ENCODE results near the gene NRP2. TPM values are rescaled to one million over a fixed set of nuclear protein-coding genes. Genes with fewer than 3 reads are reported as not detected.

NRP2 gene
- total RNA-seq, 4 donors from 2014 or later: 35.9 to 156 (median 114) TPM

DNA sequence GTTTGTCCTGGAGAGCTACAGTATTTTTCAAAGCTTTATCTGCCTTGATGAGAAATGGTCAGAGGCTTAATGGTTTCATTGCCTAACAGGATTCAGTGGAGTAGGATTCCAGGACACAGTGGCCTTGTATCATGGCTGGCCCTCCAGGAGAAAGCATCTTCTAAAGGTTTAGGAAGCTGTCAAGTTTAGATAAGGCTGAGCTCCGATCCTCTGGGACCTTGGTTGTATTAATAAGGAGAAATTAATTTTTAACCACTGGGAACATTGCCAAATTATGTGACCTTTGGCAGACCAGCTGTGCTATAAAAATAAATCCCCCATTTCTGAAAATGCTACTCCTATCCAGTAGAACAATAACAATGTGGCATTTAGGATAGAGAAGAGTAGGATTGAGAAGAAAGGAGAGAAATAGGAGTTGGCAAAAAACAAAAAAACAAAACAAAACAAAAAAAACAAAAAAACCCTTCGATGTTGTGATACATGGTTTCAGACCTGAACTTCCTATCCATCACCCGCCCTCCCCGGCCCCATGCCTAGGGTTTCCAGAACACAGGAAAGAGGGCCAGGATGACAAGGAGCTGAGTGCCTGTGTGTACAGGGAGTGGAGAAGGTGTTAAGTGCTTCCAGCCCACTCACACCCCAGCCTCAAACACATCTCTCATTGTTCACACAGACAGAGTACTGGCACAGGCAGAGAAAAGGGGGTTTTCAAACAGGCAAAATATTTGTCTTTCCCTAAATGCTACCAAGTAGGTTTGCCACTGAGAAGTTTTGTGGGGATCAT, 6.3 kb downstream of the NRP2 start:
- H3K4me1 ChIP-seq: peaks cover 4 to 5% of the 10 kb centered on the region in 2 donors
- no peak for TF ChIP-seq POLR2A (IDR thresholded peaks at IDR 0.05)
- TF ChIP-seq, protein P1, sequence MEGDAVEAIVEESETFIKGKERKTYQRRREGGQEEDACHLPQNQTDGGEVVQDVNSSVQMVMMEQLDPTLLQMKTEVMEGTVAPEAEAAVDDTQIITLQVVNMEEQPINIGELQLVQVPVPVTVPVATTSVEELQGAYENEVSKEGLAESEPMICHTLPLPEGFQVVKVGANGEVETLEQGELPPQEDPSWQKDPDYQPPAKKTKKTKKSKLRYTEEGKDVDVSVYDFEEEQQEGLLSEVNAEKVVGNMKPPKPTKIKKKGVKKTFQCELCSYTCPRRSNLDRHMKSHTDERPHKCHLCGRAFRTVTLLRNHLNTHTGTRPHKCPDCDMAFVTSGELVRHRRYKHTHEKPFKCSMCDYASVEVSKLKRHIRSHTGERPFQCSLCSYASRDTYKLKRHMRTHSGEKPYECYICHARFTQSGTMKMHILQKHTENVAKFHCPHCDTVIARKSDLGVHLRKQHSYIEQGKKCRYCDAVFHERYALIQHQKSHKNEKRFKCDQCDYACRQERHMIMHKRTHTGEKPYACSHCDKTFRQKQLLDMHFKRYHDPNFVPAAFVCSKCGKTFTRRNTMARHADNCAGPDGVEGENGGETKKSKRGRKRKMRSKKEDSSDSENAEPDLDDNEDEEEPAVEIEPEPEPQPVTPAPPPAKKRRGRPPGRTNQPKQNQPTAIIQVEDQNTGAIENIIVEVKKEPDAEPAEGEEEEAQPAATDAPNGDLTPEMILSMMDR (IDR thresholded peaks at IDR 0.05): no peak
- no peaks in the 10 kb centered on the region for H3K9me3 ChIP-seq
- DNase-seq: peak in 1 of 2 donors; percentile 58
- H3K4me3 ChIP-seq: no peak overlapping the region
- no peaks in the 10 kb centered on the region for H3K36me3 ChIP-seq
- peak overlapping the region; percentile 98 for H3K27ac ChIP-seq
- no peaks in the 10 kb centered on the region for H3K27me3 ChIP-seq
- intact Hi-C loops (cut with DNase I; ENCODE audit: low total_unique reads): loop anchor here (10.0 kb wide), 1 partner anchor 66 kb away; no protein-coding TSS in a partner anchor

DNA sequence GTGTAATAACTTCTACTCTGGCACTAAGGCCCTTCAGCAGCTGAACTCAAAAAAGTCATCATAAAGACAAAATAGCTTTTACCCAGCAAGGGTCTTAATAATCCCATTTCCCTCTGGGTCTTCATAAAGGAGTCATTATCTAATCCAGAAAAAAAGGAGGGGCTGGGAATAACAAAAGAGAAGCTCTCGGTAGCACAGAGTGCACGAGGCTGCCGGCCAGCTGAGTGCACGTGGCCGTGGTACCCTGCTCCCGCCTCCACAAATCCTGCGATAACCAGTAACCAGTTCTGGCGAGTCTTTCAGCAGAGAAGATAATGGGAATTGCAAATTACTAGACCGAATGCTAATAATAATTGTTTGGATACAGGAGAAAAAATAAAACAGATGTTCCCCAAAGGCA, 7.5 kb downstream of the NRP2 start:
- no peaks in the 10 kb centered on the region for H3K36me3 ChIP-seq
- peak overlapping the region; percentile 98 for H3K27ac ChIP-seq
- no peak overlapping the region for H3K4me3 ChIP-seq
- intact Hi-C loops (cut with DNase I; ENCODE audit: low total_unique reads): loop anchor here (10.0 kb wide), 1 partner anchor 65 kb away; no protein-coding TSS in a partner anchor
- H3K4me1 ChIP-seq: peaks cover 5 to 14% of the 10 kb centered on the region in 2 donors
- DNase-seq: no peak
- TF ChIP-seq, protein P1 (IDR thresholded peaks at IDR 0.05): no peak
- no peak for TF ChIP-seq POLR2A (IDR thresholded peaks at IDR 0.05)
- H3K9me3 ChIP-seq: no peaks in the 10 kb centered on the region
- H3K27me3 ChIP-seq: no peaks in the 10 kb centered on the region

DNA sequence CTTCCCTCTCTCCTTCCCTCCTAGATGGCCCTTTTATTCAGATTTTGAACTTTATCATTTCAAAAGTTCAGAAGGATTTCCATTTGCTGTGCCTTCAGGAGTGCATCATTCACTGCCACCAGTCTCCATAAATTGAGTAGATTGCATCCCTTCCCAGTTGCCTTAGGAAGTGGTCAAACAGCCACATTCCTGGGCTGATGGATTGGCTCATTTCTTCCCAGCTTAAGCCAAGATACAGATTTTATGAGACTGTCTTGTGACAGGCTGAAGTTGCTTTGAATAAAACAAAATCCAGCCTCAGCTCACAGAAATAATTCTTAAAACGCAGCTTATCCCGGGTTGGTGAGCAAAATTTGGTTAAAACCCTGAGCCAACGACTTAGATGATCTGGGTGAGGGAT, 9.8 kb downstream of the NRP2 start:
- DNase-seq: no peak
- Histone ChIP-seq H3K27me3 (no peaks in the 10 kb centered on the region), H3K36me3 (no peaks in the 10 kb centered on the region), H3K9me3 (no peaks in the 10 kb centered on the region), H3K4me1 (peaks cover 5 to 34% of the 10 kb centered on the region in 2 donors), H3K27ac (peak overlapping the region; percentile 98), H3K4me3 (no peak overlapping the region)
- no peak for TF ChIP-seq POLR2A (IDR thresholded peaks at IDR 0.05)
- TF ChIP-seq, protein P1 (IDR thresholded peaks at IDR 0.05): no peak
- intact Hi-C loops (cut with DNase I; ENCODE audit: low total_unique reads): no loop called here

DNA sequence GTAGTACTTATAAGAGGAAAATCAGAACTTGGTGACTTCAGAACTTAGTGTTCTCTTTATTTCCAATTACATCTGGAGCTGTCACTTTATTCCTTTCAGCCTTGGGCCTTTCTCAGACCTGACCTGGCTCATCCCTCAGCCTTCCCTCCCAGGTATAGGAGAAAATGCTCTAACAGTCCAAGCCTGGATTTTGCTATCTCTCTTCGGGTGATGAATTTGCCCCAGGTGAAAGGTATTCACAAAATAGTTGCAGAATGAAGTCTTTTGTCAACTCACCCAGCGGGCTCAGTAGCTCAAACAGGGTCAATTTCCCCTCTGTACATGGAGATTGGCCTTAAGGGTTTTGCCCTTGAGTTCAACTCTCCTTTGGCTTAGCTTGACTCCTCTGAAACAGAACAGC, 12.0 kb downstream of the NRP2 start:
- peak overlapping the region; percentile 98 for H3K27ac ChIP-seq
- TF ChIP-seq POLR2A (IDR thresholded peaks at IDR 0.05): no peak
- TF ChIP-seq, protein P1 (IDR thresholded peaks at IDR 0.05): no peak
- intact Hi-C loops (cut with DNase I; ENCODE audit: low total_unique reads): no loop called here
- no peaks in the 10 kb centered on the region for H3K27me3 ChIP-seq
- H3K9me3 ChIP-seq: no peaks in the 10 kb centered on the region
- H3K4me3 ChIP-seq: no peak overlapping the region
- peaks cover 5 to 34% of the 10 kb centered on the region in 2 donors for H3K4me1 ChIP-seq
- no peaks in the 10 kb centered on the region for H3K36me3 ChIP-seq
- DNase-seq: no peak

DNA sequence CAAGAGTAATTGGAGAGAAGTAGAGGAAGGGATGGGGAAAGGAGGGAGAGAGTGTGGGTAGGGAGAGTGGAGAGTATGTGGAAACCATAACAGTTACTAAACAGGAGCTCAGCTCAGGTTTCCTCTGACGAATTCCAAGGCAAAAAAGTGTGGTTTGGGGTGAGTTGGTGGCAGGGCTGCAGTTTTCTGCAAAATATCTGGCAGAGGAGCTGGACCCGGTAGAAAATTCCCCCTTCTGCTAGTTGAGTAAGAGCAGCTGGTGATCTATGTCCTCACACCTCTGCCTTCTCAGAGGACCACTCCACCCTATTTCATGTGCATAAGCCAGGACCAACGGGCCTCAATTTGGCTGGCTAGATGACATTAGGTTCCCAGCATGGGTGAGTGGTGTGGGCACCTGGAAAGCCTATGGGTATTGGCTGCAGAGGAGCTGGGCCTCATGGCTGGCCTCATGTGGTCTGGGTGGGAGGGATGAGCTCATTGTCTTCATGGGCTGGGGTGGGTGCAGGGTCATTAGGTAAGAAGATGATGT, 13.2 kb downstream of the NRP2 start:
- Histone ChIP-seq H3K36me3 (no peaks in the 10 kb centered on the region), H3K4me3 (no peak overlapping the region), H3K27ac (peak overlapping the region; percentile 98), H3K27me3 (no peaks in the 10 kb centered on the region), H3K4me1 (peaks cover 12 to 38% of the 10 kb centered on the region in 2 donors), H3K9me3 (no peaks in the 10 kb centered on the region)
- DNase-seq: peak in 1 of 2 donors; percentile 43
- intact Hi-C loops (cut with DNase I; ENCODE audit: low total_unique reads): no loop called here
- TF ChIP-seq, protein P1 (IDR thresholded peaks at IDR 0.05): no peak
- TF ChIP-seq POLR2A (IDR thresholded peaks at IDR 0.05): no peak
